Activated T-helper 1 cell treated with anti-CD3 and anti-CD28 coated beads, Interleukin-2, amount 50 U/mL, for 16 hours (primary cell): ENCODE measurements around the gene NR3C1.

Experiments used
- DNase-seq, 2 donors: peaks; one replicate each; pipeline ENCODE4 v3.0.0-alpha.2; 2020; ENCODE audit warnings: low read depth in 1 of 2, low spot score in 1 of 2

Gene NR3C1

DNA sequence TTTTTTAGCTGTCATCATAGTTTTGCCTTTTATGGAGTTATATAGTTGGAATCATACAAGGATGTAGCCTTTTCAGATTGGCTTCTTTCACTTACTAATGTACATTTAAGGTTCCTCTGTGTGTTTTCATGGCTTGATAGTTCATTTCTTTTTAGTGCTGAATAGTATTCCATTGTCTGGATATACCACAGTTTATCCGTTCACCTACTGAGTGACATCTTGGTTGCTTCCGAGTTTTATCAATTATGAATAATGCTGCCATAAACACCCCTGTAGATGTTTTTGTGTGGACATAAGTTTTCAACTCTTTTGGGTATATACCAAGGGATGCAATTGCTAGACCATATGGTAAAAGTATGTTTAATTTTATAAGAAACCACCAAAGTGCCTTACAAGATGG is 136.3 kb downstream of the NR3C1 start:
- no peak for DNase-seq

DNA sequence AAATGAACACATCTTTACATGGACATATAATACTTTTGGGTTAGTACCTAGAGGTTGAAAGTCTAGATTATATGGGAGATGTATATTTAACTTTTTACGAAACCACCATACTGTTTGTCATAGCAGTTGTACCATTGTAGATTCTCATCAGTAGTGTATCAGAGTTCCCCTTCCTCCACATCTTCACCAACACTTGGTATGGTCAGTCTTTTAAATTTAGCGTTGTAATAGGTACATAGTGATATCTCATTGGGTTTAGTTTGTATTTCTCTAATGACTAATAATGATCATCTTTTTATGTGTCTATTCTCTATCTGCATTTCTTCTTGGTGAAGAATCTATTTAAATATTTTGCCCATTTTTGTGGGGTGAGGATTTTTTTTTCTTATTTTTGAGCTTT is 137.5 kb downstream of the NR3C1 start:
- DNase-seq = no peak

DNA sequence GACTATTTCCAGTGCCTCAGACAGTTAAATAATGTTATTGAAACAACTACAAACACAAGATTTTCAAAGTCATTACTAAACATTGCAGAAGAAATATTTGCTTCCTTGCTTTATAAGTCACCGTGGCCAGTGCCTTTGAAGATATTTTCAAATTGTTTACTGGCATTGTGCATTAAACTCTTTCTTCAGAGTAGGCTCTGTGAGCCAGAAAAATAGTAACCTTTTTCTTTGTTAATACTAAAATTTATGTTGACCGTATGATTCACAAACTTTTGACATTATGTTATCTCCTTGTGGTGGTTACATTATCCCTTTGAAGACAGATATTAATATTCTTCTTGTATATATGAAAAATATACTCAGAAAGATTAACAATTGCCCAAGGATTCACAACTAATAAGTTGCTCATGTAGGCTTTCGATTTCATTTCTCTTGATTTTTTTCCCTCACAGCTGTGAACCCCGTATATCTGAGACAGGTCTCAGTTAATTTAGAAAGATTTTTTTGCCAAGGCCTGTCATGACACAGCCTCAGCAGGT is 140.1 kb downstream of the NR3C1 start:
- DNase-seq = no peak

DNA sequence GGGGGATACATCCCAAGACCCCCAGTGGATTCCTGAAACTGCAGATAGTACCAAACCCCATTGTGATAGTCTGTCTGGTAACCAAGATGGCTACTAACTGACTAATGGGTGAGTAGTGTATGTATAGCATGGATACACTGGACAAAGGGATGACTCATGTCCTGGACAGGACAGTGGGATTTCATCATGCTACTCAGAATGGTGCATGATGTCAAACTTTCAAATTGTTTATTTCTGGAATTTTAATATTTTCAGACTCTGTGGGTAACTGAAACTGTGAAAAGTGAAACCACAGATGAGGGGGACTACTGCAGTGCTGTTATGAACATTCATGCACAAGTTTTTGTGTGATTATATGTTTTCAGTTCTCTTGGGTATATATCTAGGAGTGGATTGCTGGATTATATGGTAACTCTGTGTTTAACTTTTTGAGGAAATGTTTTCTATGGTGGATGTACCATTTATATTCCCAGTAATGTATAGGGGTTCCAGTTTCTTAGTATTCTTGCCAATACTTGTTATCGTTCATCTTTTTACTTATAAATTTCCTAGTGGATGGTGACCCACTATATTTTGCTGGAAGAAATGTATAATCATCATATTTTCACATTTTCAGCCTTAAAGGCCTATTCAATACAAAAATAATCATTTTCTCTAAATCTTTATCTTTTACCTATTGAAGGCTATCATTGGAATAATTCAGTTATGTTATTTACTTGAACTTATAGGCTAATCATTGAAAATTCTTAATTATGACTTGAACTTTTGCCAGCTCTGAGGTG is 140.9 kb downstream of the NR3C1 start:
- no peak for DNase-seq

DNA sequence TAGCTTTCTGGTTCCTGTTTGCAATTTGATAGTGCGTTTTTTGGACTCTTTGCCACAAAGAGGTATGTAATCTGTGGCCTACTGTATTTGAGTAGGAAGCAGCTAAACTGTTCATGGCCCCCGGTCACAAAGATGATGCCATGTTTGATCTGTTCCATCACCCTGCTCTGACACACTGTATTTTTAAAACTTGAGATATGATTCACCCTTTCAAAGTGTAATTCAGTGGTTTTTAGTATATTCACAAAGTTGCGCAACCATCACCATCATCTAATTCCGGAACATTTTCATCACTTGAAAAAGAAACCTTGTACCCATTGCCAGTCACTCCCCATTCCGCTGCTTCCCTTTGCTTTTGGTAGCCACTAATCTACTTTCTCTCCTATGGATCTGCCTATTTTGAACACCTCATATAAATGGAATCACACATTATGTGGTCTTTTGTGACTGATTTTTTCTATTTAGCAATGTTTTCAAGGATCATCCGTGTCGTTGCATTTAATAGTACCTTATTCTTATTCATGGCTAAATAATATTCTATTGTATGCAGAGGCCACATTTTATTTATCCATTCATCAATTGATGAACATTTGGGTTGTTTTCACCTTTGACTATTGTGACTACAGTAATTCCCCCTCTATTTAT is 141.6 kb downstream of the NR3C1 start:
- no peak for DNase-seq

DNA sequence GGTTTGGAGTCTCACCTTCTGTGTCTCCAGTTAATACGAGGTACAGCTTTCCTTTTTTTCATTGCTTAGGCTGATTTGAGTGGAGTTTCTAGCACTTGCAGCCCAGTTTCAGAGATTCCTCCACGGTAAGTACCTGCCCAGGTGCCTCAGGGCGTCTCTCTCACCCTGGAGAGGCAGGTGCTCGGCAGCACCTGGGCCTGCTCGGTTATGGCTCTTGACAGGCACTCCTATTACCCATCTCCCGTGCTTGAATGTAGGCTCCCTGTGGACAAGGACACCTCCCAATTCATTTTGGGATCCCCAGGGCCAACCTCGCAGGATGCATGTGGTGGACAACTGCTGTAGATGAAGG is 144.3 kb downstream of the NR3C1 start:
- no peak for DNase-seq

DNA sequence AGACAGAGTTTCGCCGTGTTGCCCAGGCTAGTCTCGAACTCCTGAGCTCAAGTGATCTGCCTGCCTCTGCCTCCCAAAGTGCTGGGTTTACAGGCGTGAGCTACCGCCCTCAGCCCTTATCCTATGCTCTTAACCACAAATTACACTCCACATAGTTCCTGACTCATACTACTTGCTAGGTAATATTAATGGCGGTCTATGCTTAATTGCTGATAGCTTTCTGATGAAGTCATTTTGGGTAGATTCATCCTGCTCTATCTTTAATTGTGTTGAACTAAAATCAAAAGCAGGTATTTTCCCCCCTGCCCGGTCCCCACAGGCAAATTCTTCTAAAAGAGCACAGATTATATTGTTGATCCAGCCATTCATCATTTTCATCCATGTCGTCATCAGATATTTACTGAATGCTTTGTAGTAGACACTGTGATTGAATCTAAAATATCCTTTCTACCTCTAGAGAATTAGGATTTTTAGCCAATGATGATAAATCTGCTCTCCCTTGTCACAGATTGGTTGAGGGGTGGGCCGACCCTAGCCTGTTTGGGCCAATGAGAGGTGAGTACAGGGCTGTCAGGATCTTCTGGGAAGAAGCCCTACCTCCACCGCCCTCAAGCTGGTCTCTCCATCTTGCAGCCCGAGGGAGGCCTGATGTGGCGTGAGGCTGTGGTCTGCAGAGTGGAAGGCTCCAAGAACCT is 144.8 kb downstream of the NR3C1 start:
- DNase-seq = no peak

DNA sequence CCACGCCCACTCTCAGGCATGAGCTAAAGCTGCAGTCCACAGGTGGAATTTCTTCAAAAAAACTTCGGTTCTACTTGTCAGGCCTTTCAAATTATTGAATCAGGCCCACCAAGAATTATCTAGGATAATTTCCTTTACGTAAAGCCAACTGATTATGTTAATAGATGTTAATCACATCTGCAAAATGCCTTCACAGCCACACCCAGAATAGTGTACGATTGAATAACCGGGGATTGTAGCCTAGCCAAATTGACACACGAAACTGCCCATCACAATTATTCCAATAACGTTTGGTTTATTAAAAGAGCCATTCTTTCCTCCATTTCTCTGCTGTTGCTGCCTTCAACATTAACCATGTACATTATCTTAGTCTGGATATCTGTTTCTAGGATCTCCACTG is 148.7 kb downstream of the NR3C1 start:
- DNase-seq = no peak

DNA sequence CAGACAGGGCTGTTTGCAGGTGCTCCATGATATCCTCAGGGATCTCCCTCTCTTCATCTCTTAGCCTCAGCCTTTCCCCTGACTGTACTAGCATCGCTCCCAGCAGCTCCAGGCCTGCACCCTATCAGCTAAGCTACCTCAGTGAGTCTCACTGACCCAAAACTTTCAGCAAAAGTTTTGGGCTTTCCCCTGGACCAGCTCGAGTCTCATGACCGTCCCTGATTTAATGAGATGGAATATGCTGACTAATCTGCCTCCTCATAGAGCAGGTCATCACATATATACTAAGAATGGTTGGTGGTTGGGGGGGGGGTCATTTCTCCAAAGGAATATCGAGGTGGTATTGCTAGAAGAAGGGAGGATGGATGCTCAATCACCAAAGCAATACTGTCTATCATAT is 151.5 kb downstream of the NR3C1 start:
- DNase-seq = no peak

DNA sequence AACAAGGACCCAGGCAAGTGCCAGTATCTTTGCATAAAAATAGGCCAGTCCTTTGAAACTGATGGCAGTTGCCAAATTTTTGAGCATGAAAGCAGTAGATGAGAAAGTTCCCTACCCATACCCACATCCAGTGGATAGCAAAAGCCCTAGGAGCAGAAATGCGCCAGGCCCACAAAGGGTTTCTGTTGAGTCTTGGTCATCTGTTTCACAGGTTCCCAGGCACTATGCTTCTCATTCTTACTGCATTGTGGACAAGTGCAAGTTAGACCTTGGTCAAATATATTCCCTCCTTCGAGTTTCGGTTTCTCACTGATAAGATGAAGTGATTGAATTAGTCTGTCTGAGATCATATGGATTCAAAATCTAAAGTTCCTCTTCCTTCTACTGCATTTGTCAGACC is 152.3 kb downstream of the NR3C1 start:
- DNase-seq = no peak

DNA sequence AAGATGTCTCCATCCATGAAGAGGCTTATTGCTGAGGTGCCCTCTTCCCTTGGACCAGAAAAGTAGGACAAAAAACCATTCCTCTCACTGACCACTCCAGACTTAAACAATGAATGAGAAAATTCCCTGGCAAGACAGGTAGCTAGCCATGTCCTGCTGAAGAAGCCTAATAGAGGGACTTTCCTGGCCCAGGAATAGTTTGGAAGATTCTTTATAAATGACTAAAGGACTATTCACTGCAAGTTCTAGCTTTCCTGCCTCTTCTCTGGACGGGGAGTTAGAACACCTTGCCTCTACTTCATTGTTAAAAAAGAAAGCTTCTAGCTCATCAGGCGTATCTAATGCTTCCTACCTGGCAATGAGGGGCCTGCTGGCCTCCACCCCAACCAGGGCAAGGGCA is 153.6 kb downstream of the NR3C1 start:
- no peak for DNase-seq

DNA sequence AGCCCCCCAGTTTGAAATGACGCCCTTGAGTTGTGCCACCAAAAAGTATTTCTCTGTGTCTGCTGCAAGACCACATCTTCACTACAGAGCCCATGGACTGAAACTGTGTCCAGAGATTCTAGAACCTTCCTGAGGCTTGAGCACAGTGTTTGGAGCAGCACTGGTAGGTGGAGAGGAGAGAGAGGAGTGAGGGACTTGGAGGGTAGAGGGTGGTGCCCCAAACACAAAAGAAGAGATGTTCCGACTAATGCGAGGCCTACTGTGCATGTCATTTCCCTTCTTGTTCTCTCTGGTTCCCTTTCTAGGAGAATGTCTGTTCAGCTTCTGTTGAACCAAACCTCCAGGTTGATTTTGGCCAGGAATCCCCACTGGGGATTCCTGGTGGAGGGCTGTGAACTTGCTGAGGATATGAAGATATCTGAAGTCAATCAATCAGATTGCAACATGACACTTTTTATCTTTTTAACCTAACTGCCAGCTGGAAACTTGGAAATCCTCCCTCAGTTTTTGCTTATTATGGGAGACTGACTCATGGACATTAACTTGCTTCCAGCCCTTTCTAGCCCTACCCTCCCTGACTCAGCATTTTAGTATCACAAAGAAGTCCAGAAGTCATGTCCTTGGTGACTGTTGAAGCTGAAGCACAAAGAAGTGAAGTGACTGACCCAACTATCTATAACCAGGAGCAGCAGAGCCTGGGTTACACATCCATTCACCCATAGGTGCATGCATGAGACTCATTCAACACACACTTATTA is 154.5 kb downstream of the NR3C1 start:
- DNase-seq = no peak

DNA sequence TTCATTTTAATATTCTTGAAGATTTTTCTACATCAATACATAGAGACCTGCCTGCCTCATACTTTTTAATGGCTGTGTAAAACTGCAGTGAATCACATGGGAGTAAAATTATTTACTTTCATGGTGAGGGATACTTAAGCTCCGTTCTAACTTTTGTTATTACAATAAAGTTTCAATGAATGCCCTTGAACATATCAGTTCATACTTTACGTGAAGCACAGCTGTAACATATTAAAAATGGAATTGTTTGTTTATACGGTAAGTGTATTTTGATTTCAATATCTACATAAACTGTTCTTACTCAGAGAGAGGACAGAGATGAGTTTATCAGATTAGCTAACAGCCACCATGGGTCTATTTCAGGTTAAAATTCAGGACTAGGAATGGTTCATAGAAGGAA is 155.1 kb downstream of the NR3C1 start:
- no peak for DNase-seq

DNA sequence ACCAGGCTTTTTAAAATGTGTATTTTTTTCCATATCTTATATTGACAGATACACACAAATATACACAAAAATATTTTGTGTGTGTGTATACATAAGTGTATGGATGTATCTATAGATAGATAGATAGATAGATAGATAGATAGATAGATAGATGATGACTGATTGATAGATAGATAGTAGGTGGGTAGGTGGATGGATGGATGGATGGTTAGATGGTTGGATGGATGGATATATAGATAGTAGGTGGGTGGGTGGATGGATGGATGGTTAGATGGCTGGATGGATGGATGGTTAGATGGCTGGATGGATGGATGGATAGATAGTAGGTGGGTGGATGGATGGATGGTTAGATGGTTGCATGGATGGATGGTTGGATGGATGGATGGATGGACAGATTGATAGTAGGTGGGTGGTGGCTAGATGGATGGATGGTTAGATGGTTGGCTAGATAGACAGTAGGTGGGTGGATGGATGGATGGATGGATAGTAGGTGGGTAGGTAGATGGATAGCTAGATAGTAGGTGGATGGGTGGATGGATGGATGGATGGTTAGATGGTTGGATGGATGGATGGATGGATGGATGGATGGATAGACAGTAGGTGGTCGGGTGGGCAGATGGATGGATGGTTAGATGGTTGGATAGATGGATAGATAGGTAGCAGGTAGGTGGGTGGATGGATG is 156.2 kb downstream of the NR3C1 start:
- no peak for DNase-seq

DNA sequence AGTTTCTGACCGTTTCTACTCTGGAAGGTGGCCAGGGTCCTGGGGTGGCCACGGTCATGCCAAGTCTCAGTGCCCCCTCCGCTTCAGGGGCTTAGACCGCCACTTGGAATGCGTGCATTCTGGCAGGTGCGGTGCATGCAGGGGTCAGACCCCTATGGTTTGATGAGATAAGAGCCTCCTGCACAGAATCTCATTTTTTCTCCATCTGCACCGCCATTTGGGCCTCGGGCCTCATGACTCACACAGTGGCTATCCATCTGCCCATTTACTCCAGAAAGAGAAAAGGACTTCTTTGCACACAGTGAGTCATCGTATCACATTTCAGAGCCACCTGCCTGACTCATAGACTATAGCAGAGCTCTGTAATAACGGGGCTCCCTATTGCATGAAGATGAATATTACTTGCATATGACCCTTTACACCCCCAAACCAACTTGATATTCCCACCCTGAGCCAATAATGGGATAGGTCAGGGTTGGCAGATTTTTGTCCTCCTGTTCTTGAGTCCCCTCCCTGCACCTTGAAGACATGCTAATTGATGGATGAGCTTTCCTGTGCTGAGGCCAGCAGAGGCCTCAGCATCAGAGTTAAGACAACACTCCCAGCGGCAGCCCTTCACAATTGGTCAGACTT is 157.4 kb downstream of the NR3C1 start:
- no peak for DNase-seq

DNA sequence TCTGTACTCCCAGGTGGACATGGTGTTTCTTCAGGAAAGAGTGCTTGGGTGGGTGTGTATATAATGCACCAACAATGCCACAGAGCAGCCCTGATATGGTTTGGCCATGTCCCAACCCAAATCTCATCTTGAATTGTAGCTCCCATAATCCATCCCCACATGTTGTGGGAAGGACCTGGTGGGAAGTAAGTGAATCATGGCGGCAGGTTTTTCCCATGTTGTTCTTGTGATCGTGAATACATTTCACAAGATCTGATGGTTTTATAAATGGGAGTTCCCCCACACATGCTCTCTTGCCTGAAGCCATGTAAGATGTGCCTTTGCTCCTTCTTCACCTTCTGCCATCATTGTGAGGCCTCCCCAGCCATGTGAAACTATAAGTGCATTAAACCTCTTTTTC is 158.5 kb downstream of the NR3C1 start:
- DNase-seq = no peak

DNA sequence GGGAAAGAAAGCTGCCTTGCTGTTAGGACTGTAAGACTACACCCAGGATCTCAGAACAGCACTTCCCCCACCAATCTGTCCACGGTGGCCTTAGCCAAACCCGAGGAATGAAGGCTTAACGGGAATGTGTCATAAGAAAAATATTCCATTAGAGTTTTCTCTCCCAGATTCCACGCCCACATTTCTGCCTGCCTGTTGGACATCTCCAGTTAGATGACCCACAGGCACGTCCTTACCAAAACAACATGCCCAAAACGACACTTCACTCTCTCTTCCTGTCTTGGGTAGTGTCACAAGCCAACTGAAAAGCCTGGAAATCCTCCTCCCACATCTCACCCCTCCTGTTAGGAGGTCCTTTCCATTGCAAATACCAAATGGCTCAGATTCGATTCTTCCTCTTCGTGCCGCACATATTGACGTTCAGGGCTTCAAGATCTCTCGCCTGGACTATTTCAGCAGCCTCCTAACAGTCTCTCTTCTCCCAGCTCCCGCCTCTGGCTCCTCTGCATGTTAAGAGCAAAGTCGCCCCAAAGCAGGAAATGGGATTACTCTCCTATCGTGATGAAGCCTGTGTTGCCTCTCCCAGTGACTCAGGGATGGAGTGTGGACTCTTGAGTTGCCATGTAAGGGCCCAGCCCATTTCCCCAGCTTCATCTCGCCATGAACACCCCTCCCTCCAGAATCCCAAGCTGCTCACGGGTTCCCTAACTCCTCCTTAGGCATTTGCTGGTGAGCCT is 159.3 kb downstream of the NR3C1 start:
- no peak for DNase-seq

DNA sequence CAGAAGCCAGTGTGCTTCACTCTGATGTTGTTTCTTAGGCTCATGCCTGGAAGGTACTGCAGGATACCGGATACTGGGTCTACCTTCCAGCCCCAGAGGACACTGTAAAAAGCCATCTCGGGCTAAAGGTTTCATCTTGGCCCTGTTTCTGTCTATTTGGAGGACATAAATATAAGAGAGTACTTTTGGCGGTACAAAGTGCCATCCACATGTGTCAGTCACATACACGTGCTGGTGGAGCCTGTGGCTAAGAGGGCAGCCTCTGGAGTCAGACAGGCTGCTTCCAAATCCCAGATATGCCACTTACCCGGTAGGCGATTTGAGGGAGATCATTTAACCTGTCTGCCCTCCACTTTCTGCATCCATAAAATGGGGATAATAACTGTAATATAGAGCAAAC is 160.4 kb downstream of the NR3C1 start:
- DNase-seq = no peak

DNA sequence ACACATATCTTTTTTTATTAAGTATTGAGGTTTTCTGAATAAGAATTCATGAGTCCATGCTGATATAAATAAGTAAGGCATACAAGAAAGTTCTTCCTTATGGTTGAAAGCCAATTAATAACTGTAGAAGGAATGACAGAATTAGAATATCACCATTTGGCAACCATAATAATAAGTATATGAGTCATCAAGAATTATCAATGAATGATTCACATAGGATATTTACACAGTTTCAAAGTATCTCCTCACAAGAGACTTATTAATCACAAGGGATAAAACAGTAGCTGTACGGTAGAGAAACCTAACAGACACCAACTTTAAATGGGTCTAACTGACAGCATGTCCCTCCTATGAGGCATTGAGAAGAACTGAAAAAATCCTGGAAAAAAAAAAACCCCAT is 161.6 kb downstream of the NR3C1 start:
- DNase-seq = no peak
